Neural progenitor cell (in vitro differentiated cells): Measurements from ENCODE around the gene METTL6. TPM values are rescaled to one million over a fixed set of nuclear protein-coding genes. Genes with fewer than 3 reads are reported as not detected.
A peak's percentile ranks its signal among the peaks of the same experiment; 100 is the strongest.

ENCODE experiments used
- DNase-seq: peaks from one replicate; pipeline ENCODE4 v3.0.0-alpha.2; 2016; ENCODE audit warnings: low spot score
- H2AFZ ChIP-seq: fragments of 200-600 bp; sonication (generic); replicated peaks from 2 replicates; pipeline ENCODE4 v1.6.1; 2016; ENCODE audit warnings: antibody characterized with exemption
- H3F3A ChIP-seq: fragments of 200-600 bp; sonication (generic); 2 replicates; pipeline ENCODE4 v1.6.1; 2016; ENCODE audit warnings: antibody characterized with exemption, low read depth
- H3K27ac ChIP-seq: fragments of 200-600 bp; sonication (generic); 2 replicates; pipeline ENCODE4 v1.5.1; 2016; ENCODE audit warnings: mild to moderate bottlenecking
- H3K27me3 ChIP-seq: fragments of 200-600 bp; sonication (generic); 2 replicates; pipeline ENCODE4 v1.6.1; 2016; ENCODE audit warnings: mild to moderate bottlenecking, moderate library complexity
- H3K36me3 ChIP-seq: fragments of 200-600 bp; sonication (generic); 2 replicates; pipeline ENCODE4 v1.5.1; 2016
- H3K4me1 ChIP-seq: fragments of 200-600 bp; sonication (generic); 2 replicates; pipeline ENCODE4 v1.6.1; 2016; ENCODE audit warnings: mixed run types
- H3K4me2 ChIP-seq: fragments of 200-600 bp; sonication (generic); 2 replicates; pipeline ENCODE4 v1.6.1; 2016
- H3K4me3 ChIP-seq: fragments of 200-600 bp; sonication (generic); 2 replicates; pipeline ENCODE4 v1.5.1; 2016
- H3K79me2 ChIP-seq: fragments of 200-600 bp; sonication (generic); 2 replicates; pipeline ENCODE4 v1.6.1; 2016; ENCODE audit warnings: low read depth
- H3K9ac ChIP-seq: fragments of 200-600 bp; sonication (generic); 2 replicates; pipeline ENCODE4 v1.6.1; 2016
- H3K9me3 ChIP-seq: fragments of 200-600 bp; sonication (generic); 2 replicates; pipeline ENCODE4 v1.5.1; 2016; ENCODE audit warnings: low read depth
- H4K20me1 ChIP-seq: fragments of 200-600 bp; sonication (generic); 2 replicates; pipeline ENCODE4 v1.6.1; 2016; ENCODE audit warnings: low read depth
- H3K27ac Mint-ChIP-seq: 3 replicates; pipeline ENCODE4 v1.8.0; 2021; ENCODE audit warnings: mixed read lengths
- H3K27me3 Mint-ChIP-seq: 2 replicates; pipeline ENCODE4 v1.8.0; 2022; ENCODE audit warnings: low read depth, mild to moderate bottlenecking, inconsistent platforms, moderate library complexity, mixed read lengths; ENCODE audit not compliant: insufficient read depth
- H3K36me3 Mint-ChIP-seq: 3 replicates; pipeline ENCODE4 v1.8.0; 2021; ENCODE audit warnings: mixed read lengths
- H3K4me1 Mint-ChIP-seq: 3 replicates; pipeline ENCODE4 v1.8.0; 2021; ENCODE audit warnings: mixed read lengths
- H3K4me3 Mint-ChIP-seq: 3 replicates; pipeline ENCODE4 v1.8.0; 2021; ENCODE audit warnings: mild to moderate bottlenecking, moderate library complexity, mixed read lengths
- H3K9me3 Mint-ChIP-seq: 3 replicates; pipeline ENCODE4 v1.8.0; 2020; ENCODE audit warnings: mixed read lengths
- EZH2 ChIP-seq: fragments of 200-600 bp; sonication (generic); IDR thresholded peaks from 2 replicates; pipeline ENCODE4 v1.6.1; 2017; ENCODE audit warnings: antibody characterized with exemption, mild to moderate bottlenecking, moderate library complexity
- EZH2phosphoT487 ChIP-seq: fragments of 200-600 bp; sonication (generic); IDR thresholded peaks from 2 replicates; pipeline ENCODE4 v1.6.1; 2017; ENCODE audit warnings: antibody characterized with exemption
- small RNA-seq: library from RNA; depleted of rRNA; stranded (forward); fragments of <200 nt; gene quantifications from one replicate; pipeline ENCODE3, GENCODE V24; 2015
- total RNA-seq: library from RNA; depleted of rRNA; stranded (reverse); fragments of >200 nt; gene quantifications from 2 replicates; pipeline ENCODE4 v1.2.3, GENCODE V29; 2015; ENCODE audit warnings: low replicate concordance
- TF ChIP-seq, protein P1 (sequence below): fragments of 200-600 bp; sonication (generic); IDR thresholded peaks from 2 replicates; pipeline ENCODE4 v1.5.1; 2017; ENCODE audit warnings: antibody characterized with exemption, mild to moderate bottlenecking

METTL6 gene
- total RNA-seq, 1 donor from 2014 or later: 34.9 TPM

DNA sequence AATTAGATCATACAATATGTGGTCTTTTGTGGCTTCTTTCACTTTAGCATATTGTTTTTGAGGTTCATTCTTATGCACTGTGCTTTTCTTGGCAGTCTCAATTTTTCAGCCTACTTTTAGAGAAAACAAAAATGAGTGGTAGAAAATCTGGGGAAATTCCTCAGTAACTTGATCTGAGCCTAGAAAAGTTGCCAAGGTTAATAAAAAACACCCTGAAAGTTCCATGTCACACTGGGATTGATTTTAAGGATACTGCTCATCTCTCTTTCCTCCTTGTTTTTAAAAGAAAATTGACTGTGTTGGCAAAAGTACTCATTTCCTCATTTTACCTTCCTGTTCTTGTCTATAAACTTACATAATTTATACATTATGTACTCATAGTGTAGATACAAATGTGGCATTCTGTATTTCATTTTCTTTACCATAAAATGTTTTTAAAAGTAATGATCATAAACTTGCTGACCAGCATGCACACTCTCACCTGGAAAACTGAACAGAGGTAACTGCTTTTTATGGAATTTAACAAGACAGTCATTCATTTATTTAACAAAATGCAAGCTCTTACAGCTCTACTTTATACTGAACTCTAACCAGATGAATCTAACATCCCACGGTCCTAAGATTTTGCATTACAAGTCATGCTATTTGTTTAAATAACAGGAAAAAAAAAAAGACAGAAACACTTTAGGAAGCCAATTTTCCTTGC is 66.4 kb downstream of the METTL6 start:
- no peaks in the 10 kb centered on the region for H3K9me3 ChIP-seq
- no peak for DNase-seq
- no peak overlapping the region for H3K9ac ChIP-seq
- peaks cover 15% of the 10 kb centered on the region for H3K4me1 Mint-ChIP-seq
- H3K4me1 ChIP-seq: peaks cover 15% of the 10 kb centered on the region
- no peak overlapping the region for H3K4me3 Mint-ChIP-seq
- H3K36me3 Mint-ChIP-seq: no peaks in the 10 kb centered on the region
- H2AFZ ChIP-seq: no peak overlapping the region
- no peak overlapping the region for H3K4me3 ChIP-seq
- peaks cover 3% of the 10 kb centered on the region for H3K27me3 Mint-ChIP-seq
- peak overlapping the region; percentile 28 for H3K4me2 ChIP-seq
- TF ChIP-seq EZH2 (no peak), EZH2phosphoT487 (no peak)
- TF ChIP-seq, protein P1, sequence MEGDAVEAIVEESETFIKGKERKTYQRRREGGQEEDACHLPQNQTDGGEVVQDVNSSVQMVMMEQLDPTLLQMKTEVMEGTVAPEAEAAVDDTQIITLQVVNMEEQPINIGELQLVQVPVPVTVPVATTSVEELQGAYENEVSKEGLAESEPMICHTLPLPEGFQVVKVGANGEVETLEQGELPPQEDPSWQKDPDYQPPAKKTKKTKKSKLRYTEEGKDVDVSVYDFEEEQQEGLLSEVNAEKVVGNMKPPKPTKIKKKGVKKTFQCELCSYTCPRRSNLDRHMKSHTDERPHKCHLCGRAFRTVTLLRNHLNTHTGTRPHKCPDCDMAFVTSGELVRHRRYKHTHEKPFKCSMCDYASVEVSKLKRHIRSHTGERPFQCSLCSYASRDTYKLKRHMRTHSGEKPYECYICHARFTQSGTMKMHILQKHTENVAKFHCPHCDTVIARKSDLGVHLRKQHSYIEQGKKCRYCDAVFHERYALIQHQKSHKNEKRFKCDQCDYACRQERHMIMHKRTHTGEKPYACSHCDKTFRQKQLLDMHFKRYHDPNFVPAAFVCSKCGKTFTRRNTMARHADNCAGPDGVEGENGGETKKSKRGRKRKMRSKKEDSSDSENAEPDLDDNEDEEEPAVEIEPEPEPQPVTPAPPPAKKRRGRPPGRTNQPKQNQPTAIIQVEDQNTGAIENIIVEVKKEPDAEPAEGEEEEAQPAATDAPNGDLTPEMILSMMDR: no peak
- no peak overlapping the region for H3K27ac Mint-ChIP-seq
- H3K36me3 ChIP-seq: no peaks in the 10 kb centered on the region
- H3K27me3 ChIP-seq: no peaks in the 10 kb centered on the region
- H3K27ac ChIP-seq: no peak overlapping the region
- H3K79me2 ChIP-seq: no peaks in the 10 kb centered on the region
- peaks cover 3% of the 10 kb centered on the region for H3K9me3 Mint-ChIP-seq
- no peaks in the 10 kb centered on the region for H4K20me1 ChIP-seq
- peaks cover 7% of the 10 kb centered on the region for H3F3A ChIP-seq

Small RNA genes lying within 50 kb of the gene (small RNA-seq; reads per million reads assigned to genes)
- not detected for gene HMGN2P7
- not detected for gene RNU6-1024P

Other genes with a start within 250 kb of the METTL6 start
- 32.7 and 57.7 TPM in 2 replicates for gene CAPN7, start 221.3 kb downstream of the METTL6 start, total RNA-seq
- 9.1 and 11.2 TPM in 2 replicates for gene SH3BP5, start 95.0 kb downstream of the METTL6 start, total RNA-seq
- 34.2 and 36.8 TPM in 2 replicates for gene EAF1, start 54 bp upstream of the METTL6 start, total RNA-seq
- gene COLQ, start 94.2 kb upstream of the METTL6 start, total RNA-seq: 1.5 and 2.8 TPM in 2 replicates
- 38.8 and 48.6 TPM in 2 replicates for gene HACL1, start 174.0 kb upstream of the METTL6 start, total RNA-seq
- gene BTD, start 174.2 kb upstream of the METTL6 start, total RNA-seq: 11.7 and 16.0 TPM in 2 replicates